ENCODE data around the gene AMIGO1.

The AMIGO1 gene

GRCh38 chr1:109537450-109538178, 28.1 kb upstream of the AMIGO1 start:
- TF ChIP-seq SPI1 (IDR thresholded peaks at IDR 0.05; ENCODE audit: borderline replicate concordance, low read depth) = no peak
- TF ChIP-seq REST (IDR thresholded peaks at IDR 0.05; ENCODE audit: insufficient replicate concordance, low read depth) = no peak
- no peak for TF ChIP-seq CTCF (IDR thresholded peaks at IDR 0.05; ENCODE audit: insufficient read depth, low read length)
- TF ChIP-seq POLR2AphosphoS5 (IDR thresholded peaks at IDR 0.05; ENCODE audit: low read depth) = no peak
- no peak for TF ChIP-seq GABPA (IDR thresholded peaks at IDR 0.05; ENCODE audit: low read depth)
- H3K27me3 ChIP-seq (ENCODE audit: insufficient read depth, poor library complexity, severe bottlenecking) = no peaks in the 10 kb centered on the region
- H3K4me3 ChIP-seq (replicated peaks; ENCODE audit: insufficient read depth, low read length) = no peak overlapping the region
- no peak overlapping the region for H3K27ac ChIP-seq (replicated peaks)
- no peak for DNase-seq (ENCODE audit: low read depth in 1 of 2, low spot score in 1 of 2)

GRCh38 chr1:109535971-109536491, 26.5 kb upstream of the AMIGO1 start:
- no peak overlapping the region for H3K4me3 ChIP-seq (replicated peaks; ENCODE audit: insufficient read depth, low read length)
- TF ChIP-seq POLR2AphosphoS5 (IDR thresholded peaks at IDR 0.05; ENCODE audit: low read depth) = no peak
- no peak for TF ChIP-seq SPI1 (IDR thresholded peaks at IDR 0.05; ENCODE audit: borderline replicate concordance, low read depth)
- TF ChIP-seq CTCF (IDR thresholded peaks at IDR 0.05; ENCODE audit: insufficient read depth, low read length) = no peak
- TF ChIP-seq GABPA (IDR thresholded peaks at IDR 0.05; ENCODE audit: low read depth) = no peak
- TF ChIP-seq REST (IDR thresholded peaks at IDR 0.05; ENCODE audit: insufficient replicate concordance, low read depth) = no peak
- DNase-seq (ENCODE audit: low read depth in 1 of 2, low spot score in 1 of 2) = no peak
- no peak overlapping the region for H3K27ac ChIP-seq (replicated peaks)
- no peaks in the 10 kb centered on the region for H3K27me3 ChIP-seq (ENCODE audit: insufficient read depth, poor library complexity, severe bottlenecking)

GRCh38 chr1:109535481-109535880, 26.0 kb upstream of the AMIGO1 start:
- TF ChIP-seq SPI1 (IDR thresholded peaks at IDR 0.05; ENCODE audit: borderline replicate concordance, low read depth) (no peak), GABPA (IDR thresholded peaks at IDR 0.05; ENCODE audit: low read depth) (no peak), CTCF (IDR thresholded peaks at IDR 0.05; ENCODE audit: insufficient read depth, low read length) (no peak), POLR2AphosphoS5 (IDR thresholded peaks at IDR 0.05; ENCODE audit: low read depth) (no peak), REST (IDR thresholded peaks at IDR 0.05; ENCODE audit: insufficient replicate concordance, low read depth) (no peak)

More at GRCh38 chr1:109535481-109535880, 26.0 kb upstream of the AMIGO1 start:
- Histone ChIP-seq H3K27me3 (ENCODE audit: insufficient read depth, poor library complexity, severe bottlenecking) (no peaks in the 10 kb centered on the region), H3K27ac (replicated peaks) (no peak overlapping the region), H3K4me3 (replicated peaks; ENCODE audit: insufficient read depth, low read length) (no peak overlapping the region)
- DNase-seq (ENCODE audit: low read depth in 1 of 2, low spot score in 1 of 2) = peak in 1 of 2 experiments; percentile 30

All from HL-60 (cell line).